ENCODE results near the gene SLC4A4.

Gene SLC4A4

GRCh38 chr4:71593311-71593710, 254.5 kb downstream of the SLC4A4 start:
- DNase-seq = no peak

- no peak for DNase-seq
Measured at GRCh38 chr4:71595576-71596108, 256.8 kb downstream of the SLC4A4 start.

- no peak for DNase-seq
Measured at GRCh38 chr4:71599578-71599977, 260.8 kb downstream of the SLC4A4 start.

GRCh38 chr4:71602289-71602900, 263.6 kb downstream of the SLC4A4 start:
- DNase-seq = peak in 1 of 58 donors; percentile 0

- no peak for DNase-seq
Measured at GRCh38 chr4:71604785-71605184, 266.0 kb downstream of the SLC4A4 start.

GRCh38 chr4:71607109-71607508, 268.3 kb downstream of the SLC4A4 start:
- DNase-seq = no peak

- DNase-seq = no peak
Measured at GRCh38 chr4:71607780-71608677, 269.2 kb downstream of the SLC4A4 start.

GRCh38 chr4:71608678-71609071, 269.9 kb downstream of the SLC4A4 start:
- no peak for DNase-seq

GRCh38 chr4:71609167-71609566, 270.3 kb downstream of the SLC4A4 start:
- DNase-seq = no peak

- no peak for DNase-seq
Measured at GRCh38 chr4:71609651-71610050, 270.8 kb downstream of the SLC4A4 start.

GRCh38 chr4:71614621-71615020, 275.8 kb downstream of the SLC4A4 start:
- no peak for DNase-seq

- DNase-seq = no peak
Measured at GRCh38 chr4:71616168-71616811, 277.5 kb downstream of the SLC4A4 start.
